OCI-LY7 (cell line): ENCODE measurements around the gene PITPNC1. TPM values are rescaled to one million over a fixed set of nuclear protein-coding genes. Genes with fewer than 3 reads are reported as not detected.

Experiments used
- BruUV-seq: library from RNA; stranded (reverse); fragments of 400-500 nt; replicated peaks from 2 replicates; lab custom pipeline; 2021; lab: Mats Ljungman, UMichigan
- CTCF ChIA-PET: fragments of 300-600 bp; sonication (Branson Sonifier 250); formaldehyde crosslinking; loops from one replicate; lab custom pipeline; 2022; ENCODE audit warnings: antibody characterized with exemption; ENCODE audit not compliant: unreplicated experiment; lab: Charles Lee
- POLR2A ChIA-PET: fragments of 300-600 bp; sonication (Branson Sonifier 250); formaldehyde crosslinking; loops from one replicate; lab custom pipeline; 2022; ENCODE audit warnings: antibody characterized with exemption; lab: Charles Lee
- DNase-seq: peaks from one replicate; pipeline ENCODE4 v3.0.0-alpha.2; 2015; ENCODE audit warnings: low spot score
- H2AFZ ChIP-seq: fragments of 200-600 bp; sonication (generic), shearing (Covaris generic); 2 replicates; pipeline ENCODE4 v1.6.1; 2014; ENCODE audit warnings: mild to moderate bottlenecking, antibody characterized with exemption, low read length, moderate library complexity
- H3K27ac ChIP-seq: fragments of 200-600 bp; sonication (generic); 2 replicates; pipeline ENCODE4 v1.5.1; 2014; ENCODE audit warnings: mixed run types, low read depth, mild to moderate bottlenecking, moderate library complexity, low read length, inconsistent platforms; ENCODE audit not compliant: poor library complexity, severe bottlenecking
- H3K36me3 ChIP-seq: fragments of 200-600 bp; sonication (generic); 2 replicates; pipeline ENCODE4 v1.6.1; 2014; ENCODE audit warnings: mild to moderate bottlenecking, antibody characterized with exemption, low read length, moderate library complexity, mixed read lengths; ENCODE audit not compliant: insufficient read depth
- H3K4me1 ChIP-seq: fragments of 200-600 bp; sonication (generic); 2 replicates; pipeline ENCODE4 v1.5.1; 2014; ENCODE audit warnings: mild to moderate bottlenecking, low read length; ENCODE audit not compliant: insufficient read depth, poor library complexity, severe bottlenecking
- H3K4me2 ChIP-seq: fragments of 200-600 bp; sonication (generic); 2 replicates; pipeline ENCODE4 v1.6.1; 2014; ENCODE audit warnings: mild to moderate bottlenecking, low read length
- H3K4me3 ChIP-seq: fragments of 200-600 bp; sonication (generic); 2 replicates; pipeline ENCODE4 v1.5.1; 2014; ENCODE audit warnings: mild to moderate bottlenecking, low read depth, low read length; ENCODE audit not compliant: poor library complexity, severe bottlenecking
- H3K79me2 ChIP-seq: fragments of 200-600 bp; sonication (generic); 2 replicates; pipeline ENCODE4 v1.6.1; 2016; ENCODE audit warnings: low read depth, mild to moderate bottlenecking, low read length, moderate library complexity, mixed read lengths; ENCODE audit not compliant: insufficient read depth
- H3K9me2 ChIP-seq: fragments of 200-600 bp; sonication (generic); 2 replicates; pipeline ENCODE4 v1.6.1; 2016; ENCODE audit warnings: mild to moderate bottlenecking, low read length, mixed read lengths; ENCODE audit not compliant: insufficient read depth
- H3K9me3 ChIP-seq: fragments of 200-600 bp; sonication (generic); 2 replicates; pipeline ENCODE4 v1.6.1; 2014; ENCODE audit warnings: mild to moderate bottlenecking, mixed run types, low read length, mixed read lengths
- H4K20me1 ChIP-seq: fragments of 200-600 bp; sonication (generic); 2 replicates; pipeline ENCODE4 v1.6.1; 2014; ENCODE audit warnings: mild to moderate bottlenecking, antibody characterized with exemption, low read length, moderate library complexity, mixed read lengths; ENCODE audit not compliant: insufficient read depth
- EZH2phosphoT487 ChIP-seq: fragments of 200-600 bp; sonication (generic); IDR thresholded peaks from 2 replicates; pipeline ENCODE4 v1.6.1; 2018; ENCODE audit warnings: low read depth, borderline replicate concordance, mild to moderate bottlenecking, mixed run types, antibody characterized with exemption, low read length, moderate library complexity, mixed read lengths
- intact Hi-C: fragments of 100-400 bp; cut with micrococcal nuclease; formaldehyde crosslinking; loops from one replicate; pipeline ENCODE4 v1.10.0; 2022; ENCODE audit not compliant: unreplicated experiment
- total RNA-seq, 2 experiments: library from RNA; depleted of rRNA in 1 of 2; stranded (reverse); fragments of >200 nt in 1 of 2; shearing (Covaris generic) in 1 of 2; gene quantifications; 2 replicates each; pipeline ENCODE4 v1.2.3, GENCODE V29; 2014 to 2022
- TF ChIP-seq, protein P1 (sequence below): fragments of 200-600 bp; sonication (generic); conservative IDR thresholded peaks from 2 replicates; pipeline ENCODE4 v1.5.1; 2014; ENCODE audit warnings: mild to moderate bottlenecking, antibody characterized with exemption, low read length, moderate library complexity, mixed read lengths

Gene PITPNC1
- total RNA-seq, 2 experiments from 2014 or later = 14.3 to 21.1 TPM

DNA sequence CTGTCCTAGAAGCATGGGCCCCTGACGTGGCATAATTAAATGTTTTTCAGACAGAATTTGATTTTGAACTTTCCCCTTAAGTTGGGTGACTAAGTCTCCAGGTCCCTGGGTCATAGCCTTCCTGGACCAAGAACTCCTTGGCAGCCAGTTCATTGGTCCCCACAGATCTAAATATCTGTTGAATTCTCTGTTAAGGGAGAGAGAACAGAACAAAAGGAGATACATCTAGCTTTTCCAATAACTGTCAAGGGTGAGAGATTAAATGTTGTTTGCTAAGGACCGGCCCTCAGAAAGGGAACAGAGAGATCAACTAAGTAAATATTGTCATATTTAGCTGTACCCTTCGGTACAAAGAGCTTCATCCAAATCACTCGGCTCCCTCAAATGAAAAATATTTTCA is 262.5 kb downstream of the PITPNC1 start:
- H3K27ac ChIP-seq = no peak overlapping the region
- no peak for TF ChIP-seq EZH2phosphoT487
- TF ChIP-seq, protein P1, sequence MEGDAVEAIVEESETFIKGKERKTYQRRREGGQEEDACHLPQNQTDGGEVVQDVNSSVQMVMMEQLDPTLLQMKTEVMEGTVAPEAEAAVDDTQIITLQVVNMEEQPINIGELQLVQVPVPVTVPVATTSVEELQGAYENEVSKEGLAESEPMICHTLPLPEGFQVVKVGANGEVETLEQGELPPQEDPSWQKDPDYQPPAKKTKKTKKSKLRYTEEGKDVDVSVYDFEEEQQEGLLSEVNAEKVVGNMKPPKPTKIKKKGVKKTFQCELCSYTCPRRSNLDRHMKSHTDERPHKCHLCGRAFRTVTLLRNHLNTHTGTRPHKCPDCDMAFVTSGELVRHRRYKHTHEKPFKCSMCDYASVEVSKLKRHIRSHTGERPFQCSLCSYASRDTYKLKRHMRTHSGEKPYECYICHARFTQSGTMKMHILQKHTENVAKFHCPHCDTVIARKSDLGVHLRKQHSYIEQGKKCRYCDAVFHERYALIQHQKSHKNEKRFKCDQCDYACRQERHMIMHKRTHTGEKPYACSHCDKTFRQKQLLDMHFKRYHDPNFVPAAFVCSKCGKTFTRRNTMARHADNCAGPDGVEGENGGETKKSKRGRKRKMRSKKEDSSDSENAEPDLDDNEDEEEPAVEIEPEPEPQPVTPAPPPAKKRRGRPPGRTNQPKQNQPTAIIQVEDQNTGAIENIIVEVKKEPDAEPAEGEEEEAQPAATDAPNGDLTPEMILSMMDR = no peak
- DNase-seq = no peak
- no peaks in the 10 kb centered on the region for H3K79me2 ChIP-seq
- intact Hi-C loops = no loop called here
- no peaks in the 10 kb centered on the region for H4K20me1 ChIP-seq
- ChIA-PET POLR2A (interaction anchor here (0.9 kb wide), 1 partner anchor 8 kb away, joined by 3 read pairs; no protein-coding TSS in a partner anchor), CTCF (no interaction called here)
- H3K9me3 ChIP-seq = no peaks in the 10 kb centered on the region
- no peaks in the 10 kb centered on the region for H3K36me3 ChIP-seq
- H3K4me2 ChIP-seq = no peak overlapping the region
- no peaks in the 10 kb centered on the region for H3K9me2 ChIP-seq
- no peaks in the 10 kb centered on the region for H3K4me1 ChIP-seq
- no peak overlapping the region for H2AFZ ChIP-seq
- H3K4me3 ChIP-seq = no peak overlapping the region
- no TSS peak for BruUV-seq

DNA sequence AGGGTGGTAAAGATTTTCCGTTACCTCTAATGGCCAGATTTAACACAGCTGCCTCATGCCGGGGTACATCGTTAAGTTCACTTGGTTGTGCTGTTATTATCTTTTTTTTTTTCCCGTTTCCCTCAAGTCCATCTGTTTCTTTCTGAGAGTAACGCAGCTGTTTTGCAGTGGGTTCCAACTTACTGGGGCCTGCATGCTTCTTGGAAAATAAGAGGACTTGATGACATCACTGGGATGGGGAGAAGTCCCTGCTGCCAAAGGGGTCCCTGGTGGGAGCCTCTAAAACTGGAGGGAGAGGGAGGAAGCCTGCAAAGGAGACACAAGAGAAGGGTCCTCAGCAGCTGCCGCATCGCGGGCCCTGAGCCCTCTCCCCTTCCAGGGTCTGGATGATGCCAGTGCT is 262.9 kb downstream of the PITPNC1 start:
- BruUV-seq = no TSS peak
- H3K4me1 ChIP-seq = no peaks in the 10 kb centered on the region
- no peak overlapping the region for H2AFZ ChIP-seq
- H3K79me2 ChIP-seq = no peaks in the 10 kb centered on the region
- ChIA-PET CTCF (no interaction called here), POLR2A (interaction anchor here (0.9 kb wide), 1 partner anchor 8 kb away, joined by 3 read pairs; no protein-coding TSS in a partner anchor)
- H3K27ac ChIP-seq = no peak overlapping the region
- no peak overlapping the region for H3K4me2 ChIP-seq
- DNase-seq = no peak
- H3K4me3 ChIP-seq = no peak overlapping the region
- TF ChIP-seq, protein P1 = no peak
- TF ChIP-seq EZH2phosphoT487 = no peak
- H3K9me2 ChIP-seq = no peaks in the 10 kb centered on the region
- intact Hi-C loops = no loop called here
- H4K20me1 ChIP-seq = no peaks in the 10 kb centered on the region
- H3K9me3 ChIP-seq = no peaks in the 10 kb centered on the region
- H3K36me3 ChIP-seq = no peaks in the 10 kb centered on the region

DNA sequence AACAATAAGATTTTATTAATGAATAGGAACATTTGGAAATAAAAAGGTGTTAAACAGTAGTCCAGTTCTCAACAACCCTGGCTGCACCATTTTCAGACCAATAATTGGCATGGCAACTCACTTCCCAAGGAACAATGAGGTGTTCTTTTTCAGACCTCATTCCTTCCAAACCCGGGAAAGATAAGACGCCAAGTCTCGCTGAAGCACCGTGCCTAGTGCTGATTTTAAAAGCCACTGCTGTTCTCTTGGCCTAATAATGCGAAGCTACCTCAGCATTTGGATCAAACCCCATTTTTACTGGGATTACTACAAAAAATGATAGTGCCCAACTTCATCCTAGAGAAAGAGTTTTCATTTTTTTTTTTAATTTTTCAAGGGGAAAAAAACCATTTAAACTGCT is 265.4 kb downstream of the PITPNC1 start:
- no peak for DNase-seq
- H3K9me2 ChIP-seq = no peaks in the 10 kb centered on the region
- H2AFZ ChIP-seq = no peak overlapping the region
- no TSS peak for BruUV-seq
- no peak overlapping the region for H3K4me3 ChIP-seq
- H3K79me2 ChIP-seq = no peaks in the 10 kb centered on the region
- H3K4me1 ChIP-seq = peaks cover 4% of the 10 kb centered on the region
- POLR2A ChIA-PET = no interaction called here
- no peaks in the 10 kb centered on the region for H3K36me3 ChIP-seq
- no peaks in the 10 kb centered on the region for H4K20me1 ChIP-seq
- no peak overlapping the region for H3K27ac ChIP-seq
- intact Hi-C loops = no loop called here
- CTCF ChIA-PET = no interaction called here
- H3K9me3 ChIP-seq = no peaks in the 10 kb centered on the region
- no peak for TF ChIP-seq EZH2phosphoT487
- TF ChIP-seq, protein P1 = no peak
- no peak overlapping the region for H3K4me2 ChIP-seq
